Astrocyte of the spinal cord (primary cell): ENCODE measurements around the gene EED.

Experiments used
- DNase-seq: peaks from one replicate; pipeline ENCODE4 v3.0.0; 2011; ENCODE audit warnings: low read depth, low spot score
- H3K4me3 ChIP-seq: 2 replicates; pipeline ENCODE4 v1.5.1; 2011; ENCODE audit warnings: low read depth, mild to moderate bottlenecking, low read length, moderate library complexity
- in situ Hi-C: cut with HindIII; loops from 2 replicates; pipeline ENCODE4 v1.10.0; 2017; ENCODE audit warnings: low sequenced_read_pairs
- TF ChIP-seq, protein P1 (sequence below): IDR thresholded peaks from 2 replicates; pipeline ENCODE4 v1.5.1; 2012; ENCODE audit warnings: low read depth, mild to moderate bottlenecking, low read length, inconsistent platforms

Gene EED

GRCh38 chr11:86199354-86199753, 45.2 kb upstream of the EED start:
- in situ Hi-C loops = no loop called here

GRCh38 chr11:86201371-86201884, 43.1 kb upstream of the EED start:
- in situ Hi-C loops = no loop called here
- DNase-seq = no peak
- no peak overlapping the region for H3K4me3 ChIP-seq
- TF ChIP-seq, protein P1, sequence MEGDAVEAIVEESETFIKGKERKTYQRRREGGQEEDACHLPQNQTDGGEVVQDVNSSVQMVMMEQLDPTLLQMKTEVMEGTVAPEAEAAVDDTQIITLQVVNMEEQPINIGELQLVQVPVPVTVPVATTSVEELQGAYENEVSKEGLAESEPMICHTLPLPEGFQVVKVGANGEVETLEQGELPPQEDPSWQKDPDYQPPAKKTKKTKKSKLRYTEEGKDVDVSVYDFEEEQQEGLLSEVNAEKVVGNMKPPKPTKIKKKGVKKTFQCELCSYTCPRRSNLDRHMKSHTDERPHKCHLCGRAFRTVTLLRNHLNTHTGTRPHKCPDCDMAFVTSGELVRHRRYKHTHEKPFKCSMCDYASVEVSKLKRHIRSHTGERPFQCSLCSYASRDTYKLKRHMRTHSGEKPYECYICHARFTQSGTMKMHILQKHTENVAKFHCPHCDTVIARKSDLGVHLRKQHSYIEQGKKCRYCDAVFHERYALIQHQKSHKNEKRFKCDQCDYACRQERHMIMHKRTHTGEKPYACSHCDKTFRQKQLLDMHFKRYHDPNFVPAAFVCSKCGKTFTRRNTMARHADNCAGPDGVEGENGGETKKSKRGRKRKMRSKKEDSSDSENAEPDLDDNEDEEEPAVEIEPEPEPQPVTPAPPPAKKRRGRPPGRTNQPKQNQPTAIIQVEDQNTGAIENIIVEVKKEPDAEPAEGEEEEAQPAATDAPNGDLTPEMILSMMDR = no peak

More at GRCh38 chr11:86199354-86199753, 45.2 kb upstream of the EED start:
- DNase-seq = no peak
- TF ChIP-seq, protein P1 = no peak
- H3K4me3 ChIP-seq = no peak overlapping the region

DNA sequence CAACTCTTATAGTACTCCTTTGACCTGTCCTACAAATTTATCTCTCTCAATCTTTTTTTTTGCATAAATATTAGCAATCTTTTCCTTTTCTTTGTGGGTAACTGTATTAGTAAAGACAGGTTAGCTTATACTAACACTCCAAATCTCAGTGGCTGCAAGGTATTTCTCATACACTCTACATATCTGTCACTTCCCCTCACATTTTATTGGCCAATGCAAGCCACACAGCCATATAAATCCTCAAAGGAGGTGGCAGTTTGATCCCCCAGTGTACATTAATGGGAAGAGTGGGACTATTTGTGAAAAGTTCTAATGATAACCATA, 42.6 kb upstream of the EED start:
- H3K4me3 ChIP-seq = peak overlapping the region; percentile 31
- TF ChIP-seq, protein P1 = no peak
- no peak for DNase-seq
- in situ Hi-C loops = no loop called here

GRCh38 chr11:86204356-86204755, 40.2 kb upstream of the EED start:
- in situ Hi-C loops = no loop called here
- no peak for DNase-seq
- TF ChIP-seq, protein P1 = no peak
- no peak overlapping the region for H3K4me3 ChIP-seq

GRCh38 chr11:86205421-86206336, 38.9 kb upstream of the EED start:
- no peak for DNase-seq
- no peak overlapping the region for H3K4me3 ChIP-seq
- in situ Hi-C loops = no loop called here
- TF ChIP-seq, protein P1 = no peak

DNA sequence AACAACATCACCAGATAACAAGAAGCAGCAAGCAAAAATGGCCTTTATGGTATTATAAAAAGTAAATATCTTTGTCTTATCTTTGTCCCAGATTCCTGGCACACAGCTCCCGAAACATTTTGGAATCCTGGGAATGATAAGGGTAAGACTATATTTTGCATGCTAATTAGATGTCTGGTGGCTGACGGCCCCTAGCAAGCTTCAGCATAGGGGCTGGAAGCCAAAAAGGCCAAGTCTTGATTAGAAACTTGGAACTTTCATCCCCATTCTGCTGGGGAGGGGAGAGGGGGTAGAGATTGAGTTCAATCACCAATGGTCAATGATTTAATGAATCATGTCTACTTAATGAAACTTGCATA, 38.2 kb upstream of the EED start:
- in situ Hi-C loops = no loop called here
- DNase-seq = no peak
- H3K4me3 ChIP-seq = no peak overlapping the region
- TF ChIP-seq, protein P1 = no peak
